H1 (cell line): ENCODE data around the gene PDE8B. TPM values are rescaled to one million over a fixed set of nuclear protein-coding genes. Genes with fewer than 3 reads are reported as not detected.

Source experiments
- CTCF ChIA-PET: fragments of 300-600 bp; sonication (Branson Sonifier 250); formaldehyde crosslinking; loops from one replicate; lab custom pipeline; 2021; ENCODE audit not compliant: partially characterized antibody; lab: Charles Lee
- POLR2A ChIA-PET: fragments of 300-600 bp; sonication (Branson Sonifier 250); formaldehyde crosslinking; loops from one replicate; lab custom pipeline; 2021; ENCODE audit warnings: inconsistent platforms; ENCODE audit not compliant: partially characterized antibody; lab: Charles Lee
- DNase-seq, 2 experiments: peaks; one replicate each; pipeline versions ENCODE4 v3.0.0 to v3.0.0-alpha.2; 2010 to 2022; ENCODE audit warnings: low spot score in 2 of 2, low read depth in 1 of 2, mixed read lengths in 1 of 2
- FAIRE-seq: peaks from 2 replicates; lab custom pipeline; 2011; peaks lifted over from hg19 to GRCh38; lab: Jason Lieb, UNC
- H2AFZ ChIP-seq: 2 replicates; pipeline ENCODE4 v1.8.1; 2012; ENCODE audit warnings: low read length, inconsistent platforms
- H2AK5ac ChIP-seq: 2 replicates; pipeline ENCODE4 v1.6.1; 2013; ENCODE audit warnings: low read depth, low read length
- H2BK120ac ChIP-seq: replicated peaks from 2 replicates; pipeline ENCODE3; 2013; ENCODE audit warnings: low read depth, low read length, inconsistent platforms
- H2BK12ac ChIP-seq: 2 replicates; pipeline ENCODE4 v1.6.1; 2013; ENCODE audit warnings: low read depth, low read length
- H2BK15ac ChIP-seq: 2 replicates; pipeline ENCODE4 v1.6.1; 2013; ENCODE audit warnings: low read length
- H2BK20ac ChIP-seq: 2 replicates; pipeline ENCODE4 v1.6.1; 2013; ENCODE audit warnings: low read length
- H2BK5ac ChIP-seq: 2 replicates; pipeline ENCODE4 v1.6.1; 2013; ENCODE audit warnings: low read depth, low read length
- H3K14ac ChIP-seq: 2 replicates; pipeline ENCODE4 v1.6.1; 2013; ENCODE audit warnings: inconsistent platforms; ENCODE audit not compliant: insufficient read length
- H3K18ac ChIP-seq: 2 replicates; pipeline ENCODE4 v1.6.1; 2013; ENCODE audit warnings: low read length; ENCODE audit errors: extremely low read depth
- H3K23ac ChIP-seq: 2 replicates; pipeline ENCODE4 v1.6.1; 2013; ENCODE audit warnings: inconsistent platforms; ENCODE audit not compliant: insufficient read length
- H3K23me2 ChIP-seq: 2 replicates; pipeline ENCODE4 v1.6.1; 2013; ENCODE audit warnings: low read depth, low read length
- H3K27ac ChIP-seq: 2 replicates; pipeline ENCODE4 v1.6.1; 2011; ENCODE audit warnings: low read depth, low read length, inconsistent platforms
- H3K27me3 ChIP-seq, 4 experiments: replicated peaks in 1 of 4; 1 replicate in 1 of 4; 2 replicates in 3 of 4; pipeline versions ENCODE4 v1.6.1 to v1.8.1; 2011 to 2013; ENCODE audit warnings: low read length in 3 of 4, mild to moderate bottlenecking in 3 of 4, inconsistent platforms in 2 of 4, mixed read lengths in 2 of 4, moderate library complexity in 1 of 4; ENCODE audit not compliant: control insufficient read depth in 3 of 4, insufficient read depth in 3 of 4; ENCODE audit errors: extremely low read depth in 1 of 4
- H3K36me3 ChIP-seq, 4 experiments: 2 replicates each; pipeline versions ENCODE4 v1.6.1 to v1.8.1; 2011 to 2013; ENCODE audit warnings: mild to moderate bottlenecking in 4 of 4, low read length in 3 of 4, moderate library complexity in 2 of 4, control low read depth in 1 of 4, inconsistent platforms in 1 of 4; ENCODE audit not compliant: insufficient read depth in 4 of 4, control insufficient read depth in 2 of 4
- H3K4ac ChIP-seq: replicated peaks from 2 replicates; pipeline ENCODE3; 2013; ENCODE audit warnings: low read length, low read depth, mixed read lengths, inconsistent platforms; ENCODE audit not compliant: insufficient read length
- H3K4me1 ChIP-seq, 4 experiments: replicated peaks in 1 of 4; 1 replicate in 1 of 4; 2 replicates in 3 of 4; pipeline versions ENCODE4 v1.6.1 to v1.8.1; 2011 to 2013; ENCODE audit warnings: low read length in 3 of 4, inconsistent platforms in 2 of 4, mixed read lengths in 1 of 4; ENCODE audit not compliant: insufficient read depth in 4 of 4, control insufficient read depth in 3 of 4
- H3K4me2 ChIP-seq, 2 experiments: 2 replicates each; pipeline versions ENCODE4 v1.6.1 to v1.8.1; 2011 to 2013; ENCODE audit warnings: low read depth in 2 of 2, low read length in 2 of 2, control low read depth in 1 of 2, inconsistent platforms in 1 of 2, mild to moderate bottlenecking in 1 of 2; ENCODE audit not compliant: insufficient read depth in 1 of 2
- H3K4me3 ChIP-seq, 4 experiments: fragments of 200-600, 300-600 bp in 1 of 4; sonication (generic), shearing (Covaris generic), sonication (Bioruptor Twin) in 1 of 4; 2 replicates each; pipeline versions ENCODE4 v1.5.1 to v1.8.1; 2011 to 2016; ENCODE audit warnings: low read length in 4 of 4, low read depth in 3 of 4, control low read depth in 2 of 4, inconsistent platforms in 2 of 4, mild to moderate bottlenecking in 2 of 4, mixed read lengths in 1 of 4, moderate library complexity in 1 of 4; ENCODE audit not compliant: insufficient read depth in 2 of 4; ENCODE audit errors: extremely low read depth in 1 of 4
- H3K56ac ChIP-seq: replicated peaks from 2 replicates; pipeline ENCODE3; 2013; ENCODE audit warnings: low read depth, mild to moderate bottlenecking, mixed read lengths, low read length, inconsistent platforms; ENCODE audit not compliant: insufficient read length
- H3K79me1 ChIP-seq: 2 replicates; pipeline ENCODE4 v1.6.1; 2013; ENCODE audit warnings: low read depth, low read length, control low read depth
- H3K79me2 ChIP-seq, 2 experiments: 2 replicates each; pipeline versions ENCODE4 v1.6.1 to v1.8.1; 2012 to 2013; ENCODE audit warnings: low read length in 2 of 2, mild to moderate bottlenecking in 2 of 2, inconsistent platforms in 1 of 2; ENCODE audit not compliant: insufficient read depth in 2 of 2, control insufficient read depth in 1 of 2
- H3K9ac ChIP-seq, 4 experiments: replicated peaks in 1 of 4; 1 replicate in 1 of 4; 2 replicates in 3 of 4; pipeline versions ENCODE4 v1.6.1 to v1.8.1; 2011 to 2013; ENCODE audit warnings: low read depth in 3 of 4, low read length in 3 of 4, control low read depth in 2 of 4, mild to moderate bottlenecking in 2 of 4, moderate library complexity in 2 of 4, inconsistent platforms in 1 of 4; ENCODE audit errors: extremely low read depth in 1 of 4
- H3K9me3 ChIP-seq, 2 experiments: 2 replicates each; pipeline versions ENCODE4 v1.6.1 to v1.8.1; 2012 to 2013; ENCODE audit warnings: mild to moderate bottlenecking in 2 of 2, moderate library complexity in 2 of 2, control low read depth in 1 of 2, inconsistent platforms in 1 of 2, low read depth in 1 of 2, low read length in 1 of 2, mixed read lengths in 1 of 2; ENCODE audit not compliant: insufficient read depth in 2 of 2
- H4K20me1 ChIP-seq, 2 experiments: replicated peaks in 1 of 2; 2 replicates each; pipeline versions ENCODE3 to v1.8.1; 2011 to 2013; ENCODE audit warnings: inconsistent platforms in 2 of 2, low read length in 2 of 2, mild to moderate bottlenecking in 1 of 2; ENCODE audit not compliant: insufficient read depth in 2 of 2, control insufficient read depth in 1 of 2
- H4K5ac ChIP-seq: 2 replicates; pipeline ENCODE4 v1.6.1; 2013; ENCODE audit warnings: low read length, low read depth, mixed read lengths, inconsistent platforms; ENCODE audit not compliant: insufficient read length
- H4K8ac ChIP-seq: 2 replicates; pipeline ENCODE4 v1.8.0; 2013; ENCODE audit warnings: mild to moderate bottlenecking, moderate library complexity, low read length, inconsistent platforms; ENCODE audit not compliant: insufficient read depth; ENCODE audit errors: extremely low read depth
- H4K91ac ChIP-seq: replicated peaks from 2 replicates; pipeline ENCODE3; 2013; ENCODE audit warnings: low read length, mixed read lengths, inconsistent platforms; ENCODE audit not compliant: insufficient read length
- BACH1 ChIP-seq: IDR thresholded peaks from 2 replicates; pipeline ENCODE4 v1.6.1; 2012; ENCODE audit warnings: low read length, improper control_type of control experiment
- JUN ChIP-seq: IDR thresholded peaks from 2 replicates; pipeline ENCODE4 v1.6.1; 2011; ENCODE audit warnings: low read depth, mild to moderate bottlenecking, improper control_type of control experiment, low read length
- NRF1 ChIP-seq: IDR thresholded peaks from 2 replicates; pipeline ENCODE4 v1.6.1; 2011; ENCODE audit warnings: mild to moderate bottlenecking, low read depth, low read length, improper control_type of control experiment
- RNF2 ChIP-seq: fragments of 200-900, 300-1000 bp; sonication (generic); IDR thresholded peaks from 2 replicates; pipeline ENCODE4 v1.7.1; 2016; ENCODE audit warnings: borderline replicate concordance, low read depth, mild to moderate bottlenecking, antibody characterized with exemption, low read length; ENCODE audit not compliant: poor library complexity, severe bottlenecking; ENCODE audit errors: missing control alignments
- SAP30 ChIP-seq: fragments of 300-600 bp; sonication (generic); IDR thresholded peaks from 2 replicates; pipeline ENCODE4 v1.7.1; 2012; ENCODE audit warnings: low read length, moderate library complexity, mild to moderate bottlenecking, inconsistent platforms; ENCODE audit not compliant: insufficient read depth, insufficient replicate concordance
- WGBS, 2 experiments: shearing (Covaris generic) in 1 of 2; methylation state at CpG; one replicate each; pipeline versions ENCODE4 v1.1.6 to v1.1.7; 2013 to 2015; ENCODE audit warnings: low lambda C conversion rate in 2 of 2, mixed read lengths in 2 of 2, inconsistent platforms in 1 of 2, low coverage in 1 of 2, missing lambda C conversion rate in 1 of 2; ENCODE audit not compliant: insufficient replicate concordance in 2 of 2, insufficient coverage in 1 of 2, insufficient read length in 1 of 2; ENCODE audit errors: extremely low coverage in 1 of 2, missing lambda C conversion rate in 1 of 2; 5-methylcytosine and 5-hydroxymethylcytosine counted together
- polyA plus RNA-seq, 7 experiments: library from polyadenylated mRNA; depleted of rRNA in 3 of 7; stranded (reverse) in 5 of 7; unstranded in 2 of 7; fragments of >200 nt in 5 of 7; fragments of 200-250 nt in 2 of 7; gene quantifications; 1 replicate in 5 of 7; 2 replicates in 1 of 7; 4 replicates in 1 of 7; pipeline versions ENCODE4 v1.2.1 to v1.2.3, GENCODE V29; 2011 to 2013; ENCODE audit warnings: missing spikeins in 2 of 7, mixed read lengths in 2 of 7
- total RNA-seq: library from RNA; stranded (reverse); fragmentation: NEBNext Ultra II Directional; extraction: Animal tissue kit (Norgen Biotek cat#: 25700); gene quantifications from 2 replicates; pipeline ENCODE4 v1.2.1, GENCODE V29; 2021
- TF ChIP-seq, protein P1 (sequence below), 3 experiments: IDR thresholded peaks; 1 replicate in 2 of 3; 2 replicates in 1 of 3; pipeline versions ENCODE4 v1.5.1 to v1.6.1; 2011; ENCODE audit warnings: low read length in 3 of 3, mild to moderate bottlenecking in 3 of 3, inconsistent platforms in 2 of 3, low read depth in 1 of 3, moderate library complexity in 1 of 3; ENCODE audit not compliant: insufficient read depth in 1 of 3; ENCODE audit errors: control extremely low read depth in 1 of 3
- TF ChIP-seq, protein P2 (sequence below): IDR thresholded peaks from 2 replicates; pipeline ENCODE4 v1.6.1; 2012; ENCODE audit warnings: low read length, inconsistent platforms
- TF ChIP-seq, protein P3 (sequence below): IDR thresholded peaks from 2 replicates; pipeline ENCODE4 v1.6.1; 2011; ENCODE audit warnings: low read depth, mild to moderate bottlenecking, low read length; ENCODE audit not compliant: insufficient read depth

The PDE8B gene
- total and polyA plus RNA-seq, 2 of the 8 experiments (the other 6 are each of a cell fraction or from before 2014, with no cell fraction given) = 0.32 to 1.1 TPM

DNA sequence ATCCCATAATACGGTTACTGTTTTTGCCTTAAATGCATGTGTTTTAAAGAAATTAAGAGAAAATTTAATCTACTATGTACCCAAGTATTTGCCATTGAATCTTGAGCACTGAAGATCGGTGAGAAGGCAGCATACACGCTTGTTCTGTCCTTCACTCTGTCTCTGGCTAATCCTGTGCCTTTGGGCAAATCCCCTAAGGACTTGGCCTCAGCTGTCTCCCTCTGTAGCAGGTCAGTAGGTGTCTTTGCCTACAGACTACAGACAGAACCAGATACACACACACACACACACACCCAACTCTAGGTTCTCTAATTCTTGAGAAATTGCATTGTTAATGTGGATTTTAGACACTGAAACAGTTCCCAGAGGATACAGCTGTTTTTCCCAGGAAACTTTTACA is 164.2 kb downstream of the PDE8B start:
- POLR2A ChIA-PET = interaction anchor here (0.6 kb wide), 1 partner anchor 142 kb away, joined by 3 read pairs; no protein-coding TSS in a partner anchor
- no peak overlapping the region for H3K23ac ChIP-seq
- H3K18ac ChIP-seq = no peak overlapping the region
- H3K27me3 ChIP-seq = no peaks in the 10 kb centered on the region
- no peak overlapping the region for H2AFZ ChIP-seq
- no peak overlapping the region for H3K14ac ChIP-seq
- H2BK12ac ChIP-seq = no peak overlapping the region
- no peak overlapping the region for H4K5ac ChIP-seq
- H4K8ac ChIP-seq = no peak overlapping the region
- 89% methylated on average over 3 of the region's 3 CpGs; no CpG with 5 or more reads in 1 of the 2 experiments for WGBS, 2 experiments
- H3K9me3 ChIP-seq = no peaks in the 10 kb centered on the region
- no peaks in the 10 kb centered on the region for H3K79me1 ChIP-seq
- no peak overlapping the region for H3K27ac ChIP-seq
- no peak overlapping the region for H3K4me2 ChIP-seq
- H2BK120ac ChIP-seq = no peak overlapping the region
- H3K56ac ChIP-seq = no peak overlapping the region
- H3K9ac ChIP-seq = no peak overlapping the region
- CTCF ChIA-PET = interaction anchor here (0.8 to 4.1 kb wide), 4 partner anchors 8 to 230 kb away, joined by 3 to 19 read pairs (median 4); no protein-coding TSS in a partner anchor
- no peak overlapping the region for H2BK15ac ChIP-seq
- no peaks in the 10 kb centered on the region for H3K79me2 ChIP-seq
- H3K36me3 ChIP-seq = no peaks in the 10 kb centered on the region
- no peak overlapping the region for H2BK5ac ChIP-seq
- no peak overlapping the region for H2AK5ac ChIP-seq
- no peak overlapping the region for H4K91ac ChIP-seq
- no peak overlapping the region for H3K4me3 ChIP-seq
- H3K23me2 ChIP-seq = no peaks in the 10 kb centered on the region
- no peaks in the 10 kb centered on the region for H4K20me1 ChIP-seq
- H3K4ac ChIP-seq = no peak overlapping the region
- no peak for FAIRE-seq
- no peak for DNase-seq
- peaks cover 0 to 12% (median 6%) of the 10 kb centered on the region in 4 experiments; a peak in 2 of 7 replicates for H3K4me1 ChIP-seq
- H2BK20ac ChIP-seq = no peak overlapping the region
- TF ChIP-seq RNF2 (no peak), SAP30 (no peak), JUN (no peak), BACH1 (no peak), NRF1 (no peak)
- TF ChIP-seq, protein P1, sequence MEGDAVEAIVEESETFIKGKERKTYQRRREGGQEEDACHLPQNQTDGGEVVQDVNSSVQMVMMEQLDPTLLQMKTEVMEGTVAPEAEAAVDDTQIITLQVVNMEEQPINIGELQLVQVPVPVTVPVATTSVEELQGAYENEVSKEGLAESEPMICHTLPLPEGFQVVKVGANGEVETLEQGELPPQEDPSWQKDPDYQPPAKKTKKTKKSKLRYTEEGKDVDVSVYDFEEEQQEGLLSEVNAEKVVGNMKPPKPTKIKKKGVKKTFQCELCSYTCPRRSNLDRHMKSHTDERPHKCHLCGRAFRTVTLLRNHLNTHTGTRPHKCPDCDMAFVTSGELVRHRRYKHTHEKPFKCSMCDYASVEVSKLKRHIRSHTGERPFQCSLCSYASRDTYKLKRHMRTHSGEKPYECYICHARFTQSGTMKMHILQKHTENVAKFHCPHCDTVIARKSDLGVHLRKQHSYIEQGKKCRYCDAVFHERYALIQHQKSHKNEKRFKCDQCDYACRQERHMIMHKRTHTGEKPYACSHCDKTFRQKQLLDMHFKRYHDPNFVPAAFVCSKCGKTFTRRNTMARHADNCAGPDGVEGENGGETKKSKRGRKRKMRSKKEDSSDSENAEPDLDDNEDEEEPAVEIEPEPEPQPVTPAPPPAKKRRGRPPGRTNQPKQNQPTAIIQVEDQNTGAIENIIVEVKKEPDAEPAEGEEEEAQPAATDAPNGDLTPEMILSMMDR (IDR thresholded peaks at IDR 0.05; ENCODE audit: control extremely low read depth in 1 of 3, insufficient read depth in 1 of 3, low read depth in 1 of 3, low read length in 3 of 3) = no peak
- TF ChIP-seq, protein P2, sequence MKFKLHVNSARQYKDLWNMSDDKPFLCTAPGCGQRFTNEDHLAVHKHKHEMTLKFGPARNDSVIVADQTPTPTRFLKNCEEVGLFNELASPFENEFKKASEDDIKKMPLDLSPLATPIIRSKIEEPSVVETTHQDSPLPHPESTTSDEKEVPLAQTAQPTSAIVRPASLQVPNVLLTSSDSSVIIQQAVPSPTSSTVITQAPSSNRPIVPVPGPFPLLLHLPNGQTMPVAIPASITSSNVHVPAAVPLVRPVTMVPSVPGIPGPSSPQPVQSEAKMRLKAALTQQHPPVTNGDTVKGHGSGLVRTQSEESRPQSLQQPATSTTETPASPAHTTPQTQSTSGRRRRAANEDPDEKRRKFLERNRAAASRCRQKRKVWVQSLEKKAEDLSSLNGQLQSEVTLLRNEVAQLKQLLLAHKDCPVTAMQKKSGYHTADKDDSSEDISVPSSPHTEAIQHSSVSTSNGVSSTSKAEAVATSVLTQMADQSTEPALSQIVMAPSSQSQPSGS = no peak
- TF ChIP-seq, protein P3, sequence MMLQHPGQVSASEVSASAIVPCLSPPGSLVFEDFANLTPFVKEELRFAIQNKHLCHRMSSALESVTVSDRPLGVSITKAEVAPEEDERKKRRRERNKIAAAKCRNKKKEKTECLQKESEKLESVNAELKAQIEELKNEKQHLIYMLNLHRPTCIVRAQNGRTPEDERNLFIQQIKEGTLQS = no peak
